WTC11 (cell line): Measurements from ENCODE around the gene DIPK2A. TPM values are rescaled to one million over a fixed set of nuclear protein-coding genes. Genes with fewer than 3 reads are reported as not detected.

ENCODE experiments used
- ATAC-seq: fragments of 200-7000 bp; cut with Tn5 transposase; 2 replicates; pipeline ENCODE4 v1.10.0; 2021; ENCODE audit warnings: mild to moderate bottlenecking, moderate library complexity
- CTCF ChIA-PET: fragments of 300-600 bp; sonication (Branson Sonifier 250); formaldehyde crosslinking; loops from one replicate; lab custom pipeline; 2021; ENCODE audit warnings: antibody characterized with exemption; lab: Charles Lee
- POLR2A ChIA-PET: fragments of 350-600 bp; sonication (Branson Sonifier 250); formaldehyde crosslinking; loops from one replicate; lab custom pipeline; 2021; ENCODE audit warnings: antibody characterized with exemption; lab: Charles Lee
- DNase-seq: peaks from one replicate; pipeline ENCODE4 v3.0.0; 2021; ENCODE audit warnings: low spot score
- H3K27ac Mint-ChIP-seq: 2 replicates; pipeline ENCODE4 v1.8.0; 2021; ENCODE audit warnings: mixed read lengths
- H3K27me3 Mint-ChIP-seq: 2 replicates; pipeline ENCODE4 v1.8.0; 2021; ENCODE audit warnings: low read depth, mild to moderate bottlenecking, moderate library complexity, mixed read lengths
- H3K36me3 Mint-ChIP-seq: 2 replicates; pipeline ENCODE4 v1.8.0; 2021; ENCODE audit warnings: mixed read lengths
- H3K4me1 Mint-ChIP-seq: 2 replicates; pipeline ENCODE4 v1.8.0; 2022; ENCODE audit warnings: mixed read lengths
- H3K4me3 Mint-ChIP-seq: 2 replicates; pipeline ENCODE4 v1.8.0; 2021; ENCODE audit warnings: mild to moderate bottlenecking, moderate library complexity, mixed read lengths
- H3K9me3 Mint-ChIP-seq: 2 replicates; pipeline ENCODE4 v1.8.0; 2021; ENCODE audit warnings: mixed read lengths
- ATF2 ChIP-seq: sonication (generic); formaldehyde crosslinking; IDR thresholded peaks from 2 replicates; pipeline ENCODE4 v1.8.1; 2022; ENCODE audit warnings: low read depth, missing genetic modification reagents, borderline replicate concordance
- CTCF ChIP-seq: fragments of 200-600 bp; IDR thresholded peaks from 2 replicates; pipeline ENCODE4 v1.8.0; 2022; ENCODE audit warnings: antibody characterized with exemption
- FOXP4 ChIP-seq: sonication (generic); formaldehyde crosslinking; IDR thresholded peaks from 2 replicates; pipeline ENCODE4 v1.8.0; 2022; ENCODE audit warnings: mild to moderate bottlenecking, missing genetic modification reagents
- GABPB1 ChIP-seq: sonication (generic); formaldehyde crosslinking; IDR thresholded peaks from 2 replicates; pipeline ENCODE4 v1.8.1; 2023; ENCODE audit warnings: mild to moderate bottlenecking, missing genetic modification reagents
- HMGXB4 ChIP-seq: sonication (generic); formaldehyde crosslinking; IDR thresholded peaks from 2 replicates; pipeline ENCODE4 v1.8.1; 2023; ENCODE audit warnings: mild to moderate bottlenecking, moderate library complexity, missing genetic modification reagents
- JUN ChIP-seq: sonication (generic); formaldehyde crosslinking; IDR thresholded peaks from 2 replicates; pipeline ENCODE4 v1.8.0; 2023; ENCODE audit warnings: mild to moderate bottlenecking, missing genetic modification reagents
- MAX ChIP-seq: sonication (generic); formaldehyde crosslinking; IDR thresholded peaks from 2 replicates; pipeline ENCODE4 v1.8.0; 2022; ENCODE audit warnings: mild to moderate bottlenecking, missing genetic modification reagents
- NR1H2 ChIP-seq: sonication (generic); formaldehyde crosslinking; IDR thresholded peaks from 2 replicates; pipeline ENCODE4 v1.9.0; 2021; ENCODE audit warnings: mild to moderate bottlenecking, moderate library complexity, missing genetic modification reagents
- PRRX2 ChIP-seq: fragments of 250-450 bp; sonication (Bioruptor Pico); IDR thresholded peaks from 2 replicates; pipeline ENCODE4 v1.8.0; 2021; ENCODE audit warnings: mild to moderate bottlenecking
- SOX15 ChIP-seq: fragments of 250-450 bp; sonication (Bioruptor Pico); IDR thresholded peaks from 2 replicates; pipeline ENCODE4 v1.9.0; 2021; ENCODE audit warnings: mild to moderate bottlenecking
- TP53 ChIP-seq: sonication (generic); formaldehyde crosslinking; IDR thresholded peaks from 2 replicates; pipeline ENCODE4 v1.8.1; 2023; ENCODE audit warnings: mild to moderate bottlenecking, missing genetic modification reagents
- ZNF425 ChIP-seq: fragments of 250-450 bp; sonication (Bioruptor Pico); conservative IDR thresholded peaks from 2 replicates; pipeline ENCODE4 v1.9.0; 2021; ENCODE audit warnings: mild to moderate bottlenecking
- total RNA-seq: library from RNA; stranded (reverse); gene quantifications from 3 replicates; pipeline ENCODE4 v1.2.3, GENCODE V29; 2021
- TF ChIP-seq, protein P1 (sequence below): sonication (generic); formaldehyde crosslinking; IDR thresholded peaks from 2 replicates; pipeline ENCODE4 v1.8.1; 2023; ENCODE audit warnings: mild to moderate bottlenecking, missing genetic modification reagents, moderate library complexity
- TF ChIP-seq, protein P2 (sequence below): sonication (generic); formaldehyde crosslinking; conservative IDR thresholded peaks from 2 replicates; pipeline ENCODE4 v1.8.1; 2023; ENCODE audit warnings: mild to moderate bottlenecking, low read depth, missing genetic modification reagents, moderate library complexity
- TF ChIP-seq, protein P3 (sequence below): fragments of 250-450 bp; sonication (Bioruptor Pico); IDR thresholded peaks from 2 replicates; pipeline ENCODE4 v1.9.0; 2021; ENCODE audit warnings: moderate library complexity, mild to moderate bottlenecking, inconsistent platforms, borderline replicate concordance
- TF ChIP-seq, protein P4 (sequence below): sonication (generic); formaldehyde crosslinking; IDR thresholded peaks from 2 replicates; pipeline ENCODE4 v1.8.1; 2022; ENCODE audit warnings: mild to moderate bottlenecking, moderate library complexity, missing genetic modification reagents
- TF ChIP-seq, protein P5 (sequence below): sonication (generic); formaldehyde crosslinking; IDR thresholded peaks from 2 replicates; pipeline ENCODE4 v1.8.1; 2023; ENCODE audit warnings: mild to moderate bottlenecking, missing genetic modification reagents, moderate library complexity

The DIPK2A gene
- total RNA-seq, 1 experiment from 2014 or later = 35.1 TPM

DNA sequence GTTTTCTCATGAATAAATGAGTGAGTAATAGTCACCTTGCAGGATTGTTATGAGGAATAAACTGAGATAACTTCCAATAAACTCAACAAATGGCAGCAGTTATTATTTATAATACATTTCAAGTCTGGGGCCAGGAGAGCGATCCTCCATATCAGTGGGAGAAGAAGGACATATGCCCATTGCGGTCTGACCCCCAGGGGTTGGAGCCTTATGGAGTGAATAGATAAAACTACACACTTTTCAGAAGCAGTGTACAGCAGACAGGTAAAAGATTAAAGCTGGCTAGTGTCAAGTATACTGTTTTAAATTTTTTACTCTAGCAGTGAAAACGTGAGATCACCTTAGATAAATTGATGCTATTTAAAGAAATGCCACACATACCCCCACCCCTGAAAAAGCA lies 43.5 kb downstream of the DIPK2A start:
- no peak overlapping the region for H3K27ac Mint-ChIP-seq
- TF ChIP-seq, protein P1, sequence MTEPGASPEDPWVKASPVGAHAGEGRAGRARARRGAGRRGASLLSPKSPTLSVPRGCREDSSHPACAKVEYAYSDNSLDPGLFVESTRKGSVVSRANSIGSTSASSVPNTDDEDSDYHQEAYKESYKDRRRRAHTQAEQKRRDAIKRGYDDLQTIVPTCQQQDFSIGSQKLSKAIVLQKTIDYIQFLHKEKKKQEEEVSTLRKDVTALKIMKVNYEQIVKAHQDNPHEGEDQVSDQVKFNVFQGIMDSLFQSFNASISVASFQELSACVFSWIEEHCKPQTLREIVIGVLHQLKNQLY (CRISPR knock-in tag) = no peak
- TF ChIP-seq, protein P2, sequence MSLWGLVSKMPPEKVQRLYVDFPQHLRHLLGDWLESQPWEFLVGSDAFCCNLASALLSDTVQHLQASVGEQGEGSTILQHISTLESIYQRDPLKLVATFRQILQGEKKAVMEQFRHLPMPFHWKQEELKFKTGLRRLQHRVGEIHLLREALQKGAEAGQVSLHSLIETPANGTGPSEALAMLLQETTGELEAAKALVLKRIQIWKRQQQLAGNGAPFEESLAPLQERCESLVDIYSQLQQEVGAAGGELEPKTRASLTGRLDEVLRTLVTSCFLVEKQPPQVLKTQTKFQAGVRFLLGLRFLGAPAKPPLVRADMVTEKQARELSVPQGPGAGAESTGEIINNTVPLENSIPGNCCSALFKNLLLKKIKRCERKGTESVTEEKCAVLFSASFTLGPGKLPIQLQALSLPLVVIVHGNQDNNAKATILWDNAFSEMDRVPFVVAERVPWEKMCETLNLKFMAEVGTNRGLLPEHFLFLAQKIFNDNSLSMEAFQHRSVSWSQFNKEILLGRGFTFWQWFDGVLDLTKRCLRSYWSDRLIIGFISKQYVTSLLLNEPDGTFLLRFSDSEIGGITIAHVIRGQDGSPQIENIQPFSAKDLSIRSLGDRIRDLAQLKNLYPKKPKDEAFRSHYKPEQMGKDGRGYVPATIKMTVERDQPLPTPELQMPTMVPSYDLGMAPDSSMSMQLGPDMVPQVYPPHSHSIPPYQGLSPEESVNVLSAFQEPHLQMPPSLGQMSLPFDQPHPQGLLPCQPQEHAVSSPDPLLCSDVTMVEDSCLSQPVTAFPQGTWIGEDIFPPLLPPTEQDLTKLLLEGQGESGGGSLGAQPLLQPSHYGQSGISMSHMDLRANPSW (CRISPR knock-in tag) = no peak
- TF ChIP-seq FOXP4 (CRISPR knock-in tag) (no peak), SOX15 (CRISPR knock-in tag) (no peak), NR1H2 (CRISPR knock-in tag) (no peak), TP53 (CRISPR knock-in tag) (no peak), ATF2 (CRISPR knock-in tag) (no peak), CTCF (no peak), PRRX2 (CRISPR knock-in tag) (no peak), MAX (CRISPR knock-in tag) (no peak), JUN (CRISPR knock-in tag) (no peak), GABPB1 (CRISPR knock-in tag) (no peak)
- TF ChIP-seq, protein P3, sequence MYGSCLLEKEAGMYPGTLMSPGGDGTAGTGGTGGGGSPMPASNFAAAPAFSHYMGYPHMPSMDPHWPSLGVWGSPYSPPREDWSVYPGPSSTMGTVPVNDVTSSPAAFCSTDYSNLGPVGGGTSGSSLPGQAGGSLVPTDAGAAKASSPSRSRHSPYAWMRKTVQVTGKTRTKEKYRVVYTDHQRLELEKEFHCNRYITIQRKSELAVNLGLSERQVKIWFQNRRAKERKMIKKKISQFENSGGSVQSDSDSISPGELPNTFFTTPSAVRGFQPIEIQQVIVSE = no peak
- POLR2A ChIA-PET = no interaction called here
- H3K27me3 Mint-ChIP-seq = no peaks in the 10 kb centered on the region
- H3K4me1 Mint-ChIP-seq = no peaks in the 10 kb centered on the region
- DNase-seq (no peak), ATAC-seq (no peak)
- H3K9me3 Mint-ChIP-seq = peaks cover 10% of the 10 kb centered on the region
- no peaks in the 10 kb centered on the region for H3K36me3 Mint-ChIP-seq
- H3K4me3 Mint-ChIP-seq = no peak overlapping the region
- CTCF ChIA-PET = no interaction called here

- ATAC-seq = no peak
- TF ChIP-seq ZNF425 (no peak), HMGXB4 (CRISPR knock-in tag) (no peak)
- TF ChIP-seq, protein P4, sequence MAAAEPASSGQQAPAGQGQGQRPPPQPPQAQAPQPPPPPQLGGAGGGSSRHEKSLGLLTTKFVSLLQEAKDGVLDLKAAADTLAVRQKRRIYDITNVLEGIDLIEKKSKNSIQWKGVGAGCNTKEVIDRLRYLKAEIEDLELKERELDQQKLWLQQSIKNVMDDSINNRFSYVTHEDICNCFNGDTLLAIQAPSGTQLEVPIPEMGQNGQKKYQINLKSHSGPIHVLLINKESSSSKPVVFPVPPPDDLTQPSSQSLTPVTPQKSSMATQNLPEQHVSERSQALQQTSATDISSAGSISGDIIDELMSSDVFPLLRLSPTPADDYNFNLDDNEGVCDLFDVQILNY (CRISPR knock-in tag) = no peak
- TF ChIP-seq, protein P5, sequence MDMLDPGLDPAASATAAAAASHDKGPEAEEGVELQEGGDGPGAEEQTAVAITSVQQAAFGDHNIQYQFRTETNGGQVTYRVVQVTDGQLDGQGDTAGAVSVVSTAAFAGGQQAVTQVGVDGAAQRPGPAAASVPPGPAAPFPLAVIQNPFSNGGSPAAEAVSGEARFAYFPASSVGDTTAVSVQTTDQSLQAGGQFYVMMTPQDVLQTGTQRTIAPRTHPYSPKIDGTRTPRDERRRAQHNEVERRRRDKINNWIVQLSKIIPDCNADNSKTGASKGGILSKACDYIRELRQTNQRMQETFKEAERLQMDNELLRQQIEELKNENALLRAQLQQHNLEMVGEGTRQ = no peak
- TF ChIP-seq, protein P3 = no peak
These were observed 47.2 kb downstream of the DIPK2A start for GRCh38 chr3:144018776-144019175.

More at GRCh38 chr3:144018776-144019175, 47.2 kb downstream of the DIPK2A start:
- peaks cover 30% of the 10 kb centered on the region for H3K9me3 Mint-ChIP-seq
- no peak overlapping the region for H3K4me3 Mint-ChIP-seq
- H3K4me1 Mint-ChIP-seq = peaks cover under 1% of the 10 kb centered on the region; the same call in 1 of the 2 replicates
- ChIA-PET POLR2A (no interaction called here), CTCF (no interaction called here)
- DNase-seq = no peak
- H3K27me3 Mint-ChIP-seq = no peaks in the 10 kb centered on the region; the same call in 1 of the 2 replicates
- peaks cover 7% of the 10 kb centered on the region for H3K36me3 Mint-ChIP-seq
- H3K27ac Mint-ChIP-seq = no peak overlapping the region
